Measurements from ENCODE around the gene FGF6.

- TF ChIP-seq CTCF (IDR thresholded peaks at IDR 0.05; ENCODE audit: insufficient read depth, low read length) (no peak), REST (IDR thresholded peaks at IDR 0.05; ENCODE audit: insufficient replicate concordance, low read depth) (no peak), SPI1 (IDR thresholded peaks at IDR 0.05; ENCODE audit: borderline replicate concordance, low read depth) (no peak)
Measured at GRCh38 chr12:4418913-4419312, 26.7 kb downstream of the FGF6 start.
